DOHH2 (cell line): Measurements from ENCODE around the gene PRDM16.

Source experiments
- H3F3A ChIP-seq: fragments of 200-600 bp; sonication (generic), shearing (Covaris generic); 2 replicates; pipeline ENCODE4 v1.6.0; 2016; ENCODE audit warnings: antibody characterized with exemption, mild to moderate bottlenecking; ENCODE audit not compliant: control insufficient read depth, insufficient read depth
- H3K27ac ChIP-seq: fragments of 200-600 bp; sonication (generic); 2 replicates; pipeline ENCODE4 v1.5.1; 2014; ENCODE audit warnings: low read depth, mild to moderate bottlenecking, low read length, moderate library complexity
- H3K27me3 ChIP-seq: fragments of 200-600 bp; sonication (generic); 2 replicates; pipeline ENCODE4 v1.6.1; 2014; ENCODE audit warnings: mild to moderate bottlenecking, low read length, mixed read lengths; ENCODE audit not compliant: control insufficient read depth
- H3K36me3 ChIP-seq: fragments of 200-600 bp; sonication (generic); 2 replicates; pipeline ENCODE4 v1.6.1; 2014; ENCODE audit warnings: mild to moderate bottlenecking, low read length, moderate library complexity, mixed read lengths; ENCODE audit not compliant: control insufficient read depth
- H3K4me1 ChIP-seq: fragments of 200-600 bp; sonication (generic); 2 replicates; pipeline ENCODE4 v1.6.1; 2014; ENCODE audit warnings: mild to moderate bottlenecking, low read length, mixed read lengths; ENCODE audit not compliant: control insufficient read depth
- H3K4me2 ChIP-seq: fragments of 200-600 bp; sonication (generic); 2 replicates; pipeline ENCODE4 v1.6.0; 2014; ENCODE audit warnings: mild to moderate bottlenecking, low read length, moderate library complexity
- H3K4me3 ChIP-seq: fragments of 200-600 bp; sonication (generic); 2 replicates; pipeline ENCODE4 v1.5.1; 2014; ENCODE audit warnings: mild to moderate bottlenecking, low read length, mixed read lengths
- H3K79me2 ChIP-seq: fragments of 200-600 bp; sonication (generic); 2 replicates; pipeline ENCODE4 v1.6.1; 2014; ENCODE audit warnings: mild to moderate bottlenecking, low read length, mixed read lengths; ENCODE audit not compliant: control insufficient read depth
- H3K9me2 ChIP-seq: fragments of 200-600 bp; sonication (generic); replicated peaks from 2 replicates; pipeline ENCODE4 v1.6.1; 2014; ENCODE audit warnings: mild to moderate bottlenecking, low read length, mixed read lengths; ENCODE audit not compliant: control insufficient read depth
- H3K9me3 ChIP-seq: fragments of 200-600 bp; sonication (generic); 2 replicates; pipeline ENCODE4 v1.6.1; 2014; ENCODE audit warnings: antibody characterized with exemption, low read length, mixed read lengths; ENCODE audit not compliant: control insufficient read depth, insufficient read depth
- H4K20me1 ChIP-seq: fragments of 200-600 bp; sonication (generic); 2 replicates; pipeline ENCODE4 v1.6.0; 2014; ENCODE audit warnings: low read depth, mild to moderate bottlenecking, antibody characterized with exemption, low read length, moderate library complexity; ENCODE audit not compliant: control insufficient read depth, insufficient read depth
- EZH2phosphoT487 ChIP-seq: fragments of 200-600 bp; sonication (generic); IDR thresholded peaks from 2 replicates; pipeline ENCODE4 v1.6.1; 2017; ENCODE audit warnings: borderline replicate concordance, mild to moderate bottlenecking, antibody characterized with exemption, low read length, moderate library complexity, mixed read lengths
- TF ChIP-seq, protein P1 (sequence below): fragments of 200-600 bp; sonication (generic); IDR thresholded peaks from one replicate; pipeline ENCODE4 v1.5.1; 2014; ENCODE audit warnings: antibody characterized with exemption, mild to moderate bottlenecking, low read depth, low read length; ENCODE audit not compliant: poor library complexity, severe bottlenecking

The PRDM16 gene

DNA sequence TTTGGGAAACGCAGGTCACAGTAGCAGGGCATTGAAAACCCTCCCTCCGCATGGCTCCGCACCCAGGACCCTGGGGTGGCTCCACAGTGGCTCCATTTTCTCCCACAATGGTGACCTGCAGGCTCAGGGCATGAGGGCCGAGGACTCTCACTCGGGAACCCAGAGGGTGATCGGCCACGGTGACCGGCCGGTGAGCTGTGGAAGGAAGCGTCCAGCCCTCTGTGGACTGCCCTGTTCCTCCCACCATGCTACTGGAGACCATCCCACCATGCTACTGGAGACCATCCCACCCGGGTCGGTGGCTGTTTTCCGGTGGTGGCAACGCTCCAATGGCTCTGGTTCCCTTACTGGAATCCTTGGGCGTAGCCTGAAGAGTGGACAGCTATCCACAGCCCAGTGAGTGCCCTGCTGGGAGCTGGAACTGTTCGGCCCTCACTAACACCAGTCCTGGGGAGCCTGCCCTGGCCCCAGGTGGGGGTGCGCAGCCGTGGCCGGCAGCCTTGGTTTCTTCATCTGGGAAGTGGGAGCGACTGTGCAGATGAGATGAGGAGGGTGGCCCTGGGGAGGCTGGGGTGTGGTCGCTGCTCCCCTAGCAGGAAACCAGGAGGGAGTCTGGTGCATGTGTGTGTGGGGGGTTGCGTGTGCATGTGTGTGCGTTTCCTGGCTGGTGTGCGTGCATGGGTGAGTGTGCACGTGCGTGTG, 59.6 kb downstream of the PRDM16 start:
- H3K4me1 ChIP-seq: no peaks in the 10 kb centered on the region
- H3K27ac ChIP-seq: no peak overlapping the region
- H3K27me3 ChIP-seq: no peaks in the 10 kb centered on the region
- no peak overlapping the region for H3K4me3 ChIP-seq
- H3K36me3 ChIP-seq: no peaks in the 10 kb centered on the region
- no peaks in the 10 kb centered on the region for H3K9me3 ChIP-seq
- no peaks in the 10 kb centered on the region for H3F3A ChIP-seq
- TF ChIP-seq, protein P1, sequence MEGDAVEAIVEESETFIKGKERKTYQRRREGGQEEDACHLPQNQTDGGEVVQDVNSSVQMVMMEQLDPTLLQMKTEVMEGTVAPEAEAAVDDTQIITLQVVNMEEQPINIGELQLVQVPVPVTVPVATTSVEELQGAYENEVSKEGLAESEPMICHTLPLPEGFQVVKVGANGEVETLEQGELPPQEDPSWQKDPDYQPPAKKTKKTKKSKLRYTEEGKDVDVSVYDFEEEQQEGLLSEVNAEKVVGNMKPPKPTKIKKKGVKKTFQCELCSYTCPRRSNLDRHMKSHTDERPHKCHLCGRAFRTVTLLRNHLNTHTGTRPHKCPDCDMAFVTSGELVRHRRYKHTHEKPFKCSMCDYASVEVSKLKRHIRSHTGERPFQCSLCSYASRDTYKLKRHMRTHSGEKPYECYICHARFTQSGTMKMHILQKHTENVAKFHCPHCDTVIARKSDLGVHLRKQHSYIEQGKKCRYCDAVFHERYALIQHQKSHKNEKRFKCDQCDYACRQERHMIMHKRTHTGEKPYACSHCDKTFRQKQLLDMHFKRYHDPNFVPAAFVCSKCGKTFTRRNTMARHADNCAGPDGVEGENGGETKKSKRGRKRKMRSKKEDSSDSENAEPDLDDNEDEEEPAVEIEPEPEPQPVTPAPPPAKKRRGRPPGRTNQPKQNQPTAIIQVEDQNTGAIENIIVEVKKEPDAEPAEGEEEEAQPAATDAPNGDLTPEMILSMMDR: no peak
- no peak for TF ChIP-seq EZH2phosphoT487
- no peaks in the 10 kb centered on the region for H4K20me1 ChIP-seq
- no peaks in the 10 kb centered on the region for H3K9me2 ChIP-seq
- no peak overlapping the region for H3K4me2 ChIP-seq
- H3K79me2 ChIP-seq: no peaks in the 10 kb centered on the region

DNA sequence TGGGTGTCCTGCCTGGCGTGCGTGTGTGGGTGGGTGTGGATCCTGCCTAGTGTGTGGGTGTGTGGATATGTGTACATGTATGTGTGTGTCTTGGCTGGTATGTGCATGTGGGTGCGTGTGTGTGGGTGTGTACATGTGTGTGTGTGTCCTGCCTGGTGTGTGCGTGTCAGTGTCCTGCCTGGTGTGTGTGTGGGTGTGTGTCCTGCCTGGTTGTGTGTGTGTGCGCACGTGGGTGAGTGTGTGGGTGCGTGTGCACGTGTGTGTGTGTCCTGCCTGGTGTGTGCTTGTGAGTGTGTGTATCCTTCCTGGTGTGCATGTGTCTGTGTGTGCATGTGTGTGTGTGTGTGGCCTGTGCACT, 60.1 kb downstream of the PRDM16 start:
- no peaks in the 10 kb centered on the region for H3K9me2 ChIP-seq
- H3K36me3 ChIP-seq: no peaks in the 10 kb centered on the region
- H3K27me3 ChIP-seq: no peaks in the 10 kb centered on the region
- no peaks in the 10 kb centered on the region for H4K20me1 ChIP-seq
- H3K4me1 ChIP-seq: no peaks in the 10 kb centered on the region
- no peaks in the 10 kb centered on the region for H3K79me2 ChIP-seq
- no peak overlapping the region for H3K27ac ChIP-seq
- H3K4me2 ChIP-seq: no peak overlapping the region
- no peaks in the 10 kb centered on the region for H3F3A ChIP-seq
- H3K4me3 ChIP-seq: no peak overlapping the region
- no peaks in the 10 kb centered on the region for H3K9me3 ChIP-seq
- TF ChIP-seq, protein P1: no peak
- no peak for TF ChIP-seq EZH2phosphoT487

GRCh38 chr1:3130268-3130667, 61.3 kb downstream of the PRDM16 start:
- no peaks in the 10 kb centered on the region for H3K9me3 ChIP-seq
- no peak for TF ChIP-seq EZH2phosphoT487
- no peaks in the 10 kb centered on the region for H3K27me3 ChIP-seq
- no peaks in the 10 kb centered on the region for H3K79me2 ChIP-seq
- H3K9me2 ChIP-seq: no peaks in the 10 kb centered on the region
- no peaks in the 10 kb centered on the region for H4K20me1 ChIP-seq
- no peak overlapping the region for H3K4me3 ChIP-seq
- no peaks in the 10 kb centered on the region for H3F3A ChIP-seq
- H3K36me3 ChIP-seq: no peaks in the 10 kb centered on the region
- no peak overlapping the region for H3K4me2 ChIP-seq
- H3K27ac ChIP-seq: no peak overlapping the region
- H3K4me1 ChIP-seq: no peaks in the 10 kb centered on the region

GRCh38 chr1:3132660-3133059, 63.7 kb downstream of the PRDM16 start:
- Histone ChIP-seq H3K27ac (no peak overlapping the region), H3K4me1 (no peaks in the 10 kb centered on the region), H3K27me3 (no peaks in the 10 kb centered on the region), H3K36me3 (no peaks in the 10 kb centered on the region), H3K79me2 (no peaks in the 10 kb centered on the region), H3K4me3 (no peak overlapping the region), H3K4me2 (no peak overlapping the region), H3F3A (no peaks in the 10 kb centered on the region), H3K9me2 (no peaks in the 10 kb centered on the region), H4K20me1 (no peaks in the 10 kb centered on the region), H3K9me3 (no peaks in the 10 kb centered on the region)
- no peak for TF ChIP-seq EZH2phosphoT487
- TF ChIP-seq, protein P1: no peak
